Measurements from ENCODE around the gene KRTAP4-12. TPM values are rescaled to one million over a fixed set of nuclear protein-coding genes. Genes with fewer than 3 reads are reported as not detected.
"Not testable (repeated sequence)": the region's sequence is repeated elsewhere in the genome, so short reads cannot be mapped to it uniquely, and the experiment has no call there.

Gene KRTAP4-12
- polyA plus RNA-seq, 1 donor: not detected

GRCh38 chr17:41126412-41126811, 2.4 kb upstream of the KRTAP4-12 start:
- DNase-seq: no peak

- no peak for DNase-seq
Measured at GRCh38 chr17:41125064-41125463, 1.1 kb upstream of the KRTAP4-12 start.

GRCh38 chr17:41123292-41123990, 541 bp downstream of the KRTAP4-12 start:
- DNase-seq: not testable (repeated sequence)

- no peak for DNase-seq
Measured at GRCh38 chr17:41121742-41122141, 2.2 kb downstream of the KRTAP4-12 start.

- not testable (repeated sequence) for DNase-seq
Measured at GRCh38 chr17:41119696-41120690, 4.0 kb downstream of the KRTAP4-12 start.

- no peak for DNase-seq
Measured at GRCh38 chr17:41118721-41119120, 5.3 kb downstream of the KRTAP4-12 start.

DNA sequence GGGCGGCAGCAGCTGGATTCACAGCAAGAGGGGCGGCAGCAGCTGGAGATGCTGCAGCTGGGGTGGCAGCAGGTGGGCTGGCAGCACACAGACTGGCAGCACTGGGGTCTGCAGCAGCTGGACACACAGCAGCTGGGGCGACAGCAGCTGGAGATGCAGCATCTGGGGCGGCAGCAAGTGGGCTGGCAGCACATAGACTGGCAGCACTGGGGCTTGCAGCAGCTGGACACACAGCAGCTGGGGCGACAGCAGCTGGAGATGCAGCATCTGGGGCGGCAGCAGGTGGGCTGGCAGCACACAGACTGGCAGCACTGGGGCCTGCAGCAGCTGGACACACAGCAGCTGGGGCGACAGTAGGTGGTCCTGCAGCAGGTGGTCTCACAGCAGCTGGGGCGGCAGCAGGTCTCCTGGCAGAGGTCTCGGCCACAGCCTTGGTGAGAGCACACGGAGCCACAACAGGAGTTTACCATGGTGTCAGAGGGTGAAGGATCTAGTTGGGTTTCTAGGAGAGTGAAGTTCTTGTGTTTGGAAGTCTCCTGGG, 6.1 kb downstream of the KRTAP4-12 start, which contains the start of gene KRTAP4-11:
KRTAP4-11 (minus strand) TSS at position 528 of the 541 bp plus-strand sequence; CDS start at position 470, 58 bp downstream.
- DNase-seq: not testable (repeated sequence)

GRCh38 chr17:41116297-41116696, 7.7 kb downstream of the KRTAP4-12 start:
- DNase-seq: no peak

- no peak for DNase-seq
Measured at GRCh38 chr17:41111151-41111885, 12.7 kb downstream of the KRTAP4-12 start.

- DNase-seq: not testable (repeated sequence)
Measured at GRCh38 chr17:41108728-41109386, 15.1 kb downstream of the KRTAP4-12 start.

DNA sequence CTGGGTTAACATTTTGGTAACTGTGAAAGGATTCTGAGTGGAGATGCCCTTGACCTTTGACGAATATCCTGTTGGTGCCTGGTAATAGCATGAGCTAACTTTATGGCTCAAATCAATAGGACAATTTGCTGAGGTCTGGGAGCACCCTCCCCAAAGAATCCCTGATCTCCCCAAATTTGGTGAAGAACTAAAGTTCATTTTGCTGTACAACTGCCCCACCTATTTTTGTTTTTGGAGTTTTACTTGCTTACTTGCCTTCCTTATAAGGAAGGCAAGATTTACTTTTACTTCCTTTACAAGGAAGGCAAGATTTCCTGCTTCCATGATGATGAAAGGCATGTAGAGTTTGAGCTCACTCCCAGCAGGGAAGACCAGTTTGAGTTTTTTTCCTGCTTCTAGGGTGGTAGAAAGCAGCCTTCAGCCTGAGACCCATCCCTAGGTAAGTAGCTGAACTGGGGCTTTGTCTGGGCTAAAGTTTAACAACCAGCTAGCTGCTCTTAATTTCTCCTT, 16.0 kb downstream of the KRTAP4-12 start:
- no peak for DNase-seq

- DNase-seq: not testable (repeated sequence)
Measured at GRCh38 chr17:41105347-41105746, 18.6 kb downstream of the KRTAP4-12 start, which contains the start of gene KRTAP4-9. Gene KRTAP4-9, plus strand, starts transcription at chr17:41105389. Its CDS starts 0 bp downstream, at chr17:41105389.

GRCh38 chr17:41104386-41105038, 19.5 kb downstream of the KRTAP4-12 start:
- not testable (repeated sequence) for DNase-seq

DNA sequence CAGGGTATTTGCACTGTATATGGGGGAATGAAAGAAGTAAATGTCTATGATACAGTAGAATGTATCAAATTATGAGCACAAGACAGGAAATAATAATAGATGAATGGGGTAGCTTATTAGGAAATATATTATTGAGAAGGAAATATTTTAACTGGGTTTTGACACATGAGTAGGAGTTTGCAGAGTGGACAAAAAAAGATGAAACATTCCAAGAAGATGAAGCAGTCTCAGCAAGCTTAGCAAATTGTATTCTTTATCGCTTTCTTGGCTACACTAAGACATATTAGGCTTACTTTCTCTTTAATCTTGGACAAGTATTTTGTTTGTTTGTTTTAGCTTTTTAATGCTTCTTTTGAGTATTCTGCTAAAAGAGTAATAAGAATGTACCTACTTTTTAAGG, 20.1 kb downstream of the KRTAP4-12 start:
- DNase-seq: no peak

GRCh38 chr17:41101586-41102259, 22.3 kb downstream of the KRTAP4-12 start, which contains the start of gene KRTAP4-16:
Gene KRTAP4-16, minus strand, starts transcription at chr17:41102209. Its CDS starts 0 bp downstream, at chr17:41102209.
- no peak for DNase-seq

GRCh38 chr17:41099682-41100480, 24.1 kb downstream of the KRTAP4-12 start:
- DNase-seq: not testable (repeated sequence)

DNA sequence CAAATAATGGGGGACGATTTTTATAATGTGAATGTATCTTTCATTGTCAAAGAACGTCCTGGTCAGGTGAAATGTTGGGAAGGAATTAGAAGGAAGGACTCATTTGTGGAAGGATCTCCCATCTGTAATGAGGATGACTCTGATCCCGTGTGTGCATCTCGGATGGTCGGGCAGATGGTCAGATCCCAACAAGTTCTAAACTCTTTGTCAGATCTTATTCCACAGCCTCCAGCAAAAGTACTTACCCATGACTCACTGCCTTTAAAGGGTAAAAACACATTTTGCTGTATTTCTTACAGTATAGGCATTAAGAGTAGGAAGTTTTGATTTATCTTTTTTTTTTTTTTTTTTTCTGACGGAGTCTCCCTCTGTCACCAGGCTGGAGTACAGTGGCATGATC, 25.5 kb downstream of the KRTAP4-12 start:
- no peak for DNase-seq

GRCh38 chr17:41098042-41098441, 25.9 kb downstream of the KRTAP4-12 start, which contains the start of gene KRTAP4-8:
Gene KRTAP4-8, minus strand, starts transcription at chr17:41098142. Its CDS starts 58 bp downstream, at chr17:41098084.
- no peak for DNase-seq
